ENCODE measurements around the gene EPG5. TPM values are rescaled to one million over a fixed set of nuclear protein-coding genes. Genes with fewer than 3 reads are reported as not detected.
"Not testable (repeated sequence)": the region's sequence is repeated elsewhere in the genome, so short reads cannot be mapped to it uniquely, and the experiment has no call there.

The EPG5 gene
- total RNA-seq, 1 donor from 2014 or later = 34.0 TPM

DNA sequence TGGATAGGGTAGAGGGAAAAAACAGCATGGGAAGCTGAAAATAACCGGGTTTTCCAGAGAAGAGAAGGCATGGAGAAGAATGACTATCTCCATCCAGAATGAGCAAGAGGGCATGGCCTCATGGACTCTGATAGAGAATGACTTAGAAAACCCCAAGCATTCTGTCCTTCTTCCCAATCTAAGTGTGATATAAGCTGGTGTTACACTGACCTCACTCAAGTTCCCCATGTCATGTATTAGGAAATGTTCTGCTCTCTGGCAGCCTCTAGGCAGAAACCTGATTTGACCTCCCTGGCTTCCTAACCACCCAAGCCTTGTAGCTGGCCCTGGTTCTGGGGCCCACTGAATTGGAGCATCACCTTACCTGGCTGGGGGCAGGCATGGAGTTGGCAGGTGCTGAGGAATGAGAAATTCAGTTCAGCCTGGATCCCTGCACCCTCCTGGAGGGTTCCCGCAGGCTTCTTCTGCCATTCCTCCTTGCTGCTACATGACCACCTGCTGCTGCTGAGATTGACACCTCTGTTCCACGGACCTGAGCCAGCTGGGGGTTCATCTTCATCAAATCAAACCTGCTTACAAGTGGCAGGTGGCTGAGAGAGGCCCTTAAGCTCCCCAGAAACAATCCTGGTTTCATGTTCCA lies 146.9 kb downstream of the EPG5 start:
- Mint-ChIP-seq H3K36me3 (no peaks in the 10 kb centered on the region), H3K4me1 (peaks cover 4% of the 10 kb centered on the region), H3K27ac (no peak overlapping the region), H3K9me3 (no peaks in the 10 kb centered on the region), H3K27me3 (ENCODE audit: insufficient read depth, low read depth) (peaks cover 2% of the 10 kb centered on the region), H3K4me3 (no peak overlapping the region)
- H3K9ac ChIP-seq = no peak overlapping the region
- no peak overlapping the region for H3K4me2 ChIP-seq
- no peaks in the 10 kb centered on the region for H4K20me1 ChIP-seq (ENCODE audit: low read depth)
- H2AFZ ChIP-seq (replicated peaks) = no peak overlapping the region
- H3K4me1 ChIP-seq = no peaks in the 10 kb centered on the region
- DNase-seq (ENCODE audit: low spot score) = no peak
- H3K4me3 ChIP-seq = no peak overlapping the region
- no peaks in the 10 kb centered on the region for H3K79me2 ChIP-seq (ENCODE audit: low read depth)
- H3F3A ChIP-seq (ENCODE audit: low read depth) = no peaks in the 10 kb centered on the region
- H3K9me3 ChIP-seq (ENCODE audit: low read depth) = no peaks in the 10 kb centered on the region
- no peaks in the 10 kb centered on the region for H3K36me3 ChIP-seq
- no peaks in the 10 kb centered on the region for H3K27me3 ChIP-seq
- H3K27ac ChIP-seq = no peak overlapping the region
- no peak for TF ChIP-seq EZH2phosphoT487 (IDR thresholded peaks at IDR 0.05)
- TF ChIP-seq, protein P1, sequence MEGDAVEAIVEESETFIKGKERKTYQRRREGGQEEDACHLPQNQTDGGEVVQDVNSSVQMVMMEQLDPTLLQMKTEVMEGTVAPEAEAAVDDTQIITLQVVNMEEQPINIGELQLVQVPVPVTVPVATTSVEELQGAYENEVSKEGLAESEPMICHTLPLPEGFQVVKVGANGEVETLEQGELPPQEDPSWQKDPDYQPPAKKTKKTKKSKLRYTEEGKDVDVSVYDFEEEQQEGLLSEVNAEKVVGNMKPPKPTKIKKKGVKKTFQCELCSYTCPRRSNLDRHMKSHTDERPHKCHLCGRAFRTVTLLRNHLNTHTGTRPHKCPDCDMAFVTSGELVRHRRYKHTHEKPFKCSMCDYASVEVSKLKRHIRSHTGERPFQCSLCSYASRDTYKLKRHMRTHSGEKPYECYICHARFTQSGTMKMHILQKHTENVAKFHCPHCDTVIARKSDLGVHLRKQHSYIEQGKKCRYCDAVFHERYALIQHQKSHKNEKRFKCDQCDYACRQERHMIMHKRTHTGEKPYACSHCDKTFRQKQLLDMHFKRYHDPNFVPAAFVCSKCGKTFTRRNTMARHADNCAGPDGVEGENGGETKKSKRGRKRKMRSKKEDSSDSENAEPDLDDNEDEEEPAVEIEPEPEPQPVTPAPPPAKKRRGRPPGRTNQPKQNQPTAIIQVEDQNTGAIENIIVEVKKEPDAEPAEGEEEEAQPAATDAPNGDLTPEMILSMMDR (IDR thresholded peaks at IDR 0.05) = no peak
- no peak for TF ChIP-seq EZH2 (IDR thresholded peaks at IDR 0.05)

DNA sequence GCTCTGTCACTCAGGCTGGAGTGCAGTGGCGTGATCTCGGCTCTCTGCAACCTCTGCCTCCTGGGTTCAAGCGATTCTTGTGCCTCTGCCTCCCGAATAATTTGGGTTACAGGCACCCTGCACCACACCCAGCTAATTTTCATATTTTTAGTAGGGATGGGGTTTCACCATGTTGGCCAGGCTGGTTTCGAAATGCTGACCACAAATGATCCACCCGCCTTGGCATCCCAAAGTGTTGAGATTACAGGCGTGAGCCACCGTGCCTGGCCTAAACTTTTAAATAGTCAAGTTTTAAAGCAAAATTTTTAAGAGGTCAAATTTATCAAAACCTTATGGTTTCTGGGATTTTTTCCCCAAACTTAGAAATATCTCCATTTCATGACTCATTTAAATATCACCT lies 148.4 kb downstream of the EPG5 start:
- not testable (repeated sequence) for H3K4me1 ChIP-seq; H3K79me2 ChIP-seq (ENCODE audit: low read depth); H3K9me3 Mint-ChIP-seq; H3K27ac Mint-ChIP-seq; H3K9ac ChIP-seq; H3K36me3 Mint-ChIP-seq; H3K9me3 ChIP-seq (ENCODE audit: low read depth); H4K20me1 ChIP-seq (ENCODE audit: low read depth); H3K27me3 Mint-ChIP-seq (ENCODE audit: insufficient read depth, low read depth); H3K4me3 ChIP-seq; H3K27ac ChIP-seq; H3K27me3 ChIP-seq; H3K4me3 Mint-ChIP-seq; H3K4me2 ChIP-seq; H3K36me3 ChIP-seq; DNase-seq (ENCODE audit: low spot score); H2AFZ ChIP-seq (replicated peaks); H3K4me1 Mint-ChIP-seq; H3F3A ChIP-seq (ENCODE audit: low read depth)

DNA sequence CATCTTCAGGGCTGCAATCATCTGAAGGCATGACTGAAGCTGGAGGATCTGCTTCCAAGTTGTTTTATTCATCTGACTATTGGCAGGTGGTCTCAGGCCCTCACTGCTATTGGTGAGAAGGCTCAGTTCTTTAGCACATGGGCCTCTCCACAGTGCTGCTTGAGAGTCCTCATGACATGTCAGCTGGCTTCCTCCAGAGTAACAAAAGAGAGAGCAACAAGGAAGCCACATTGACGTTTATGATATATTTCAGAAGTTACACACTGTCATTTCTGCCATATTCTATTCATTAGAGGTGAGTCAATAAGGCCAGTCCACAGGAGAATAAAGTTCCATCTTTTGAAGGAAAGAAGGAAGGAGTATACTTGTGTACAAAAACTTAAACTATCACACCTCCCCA lies 149.6 kb downstream of the EPG5 start:
- Histone ChIP-seq H3K36me3 (no peaks in the 10 kb centered on the region), H3K4me3 (no peak overlapping the region), H3K4me2 (no peak overlapping the region), H3F3A (ENCODE audit: low read depth) (no peaks in the 10 kb centered on the region), H3K27me3 (no peaks in the 10 kb centered on the region), H3K9ac (no peak overlapping the region), H3K4me1 (no peaks in the 10 kb centered on the region), H3K27ac (no peak overlapping the region), H4K20me1 (ENCODE audit: low read depth) (no peaks in the 10 kb centered on the region), H3K79me2 (ENCODE audit: low read depth) (no peaks in the 10 kb centered on the region), H2AFZ (replicated peaks) (no peak overlapping the region), H3K9me3 (ENCODE audit: low read depth) (no peaks in the 10 kb centered on the region)
- Mint-ChIP-seq H3K27me3 (ENCODE audit: insufficient read depth, low read depth) (no peaks in the 10 kb centered on the region), H3K36me3 (no peaks in the 10 kb centered on the region), H3K4me1 (no peaks in the 10 kb centered on the region), H3K27ac (no peak overlapping the region), H3K9me3 (no peaks in the 10 kb centered on the region), H3K4me3 (no peak overlapping the region)
- TF ChIP-seq EZH2phosphoT487 (IDR thresholded peaks at IDR 0.05) (no peak), EZH2 (IDR thresholded peaks at IDR 0.05) (no peak)
- TF ChIP-seq, protein P1 (IDR thresholded peaks at IDR 0.05) = no peak
- DNase-seq (ENCODE audit: low spot score) = no peak

DNA sequence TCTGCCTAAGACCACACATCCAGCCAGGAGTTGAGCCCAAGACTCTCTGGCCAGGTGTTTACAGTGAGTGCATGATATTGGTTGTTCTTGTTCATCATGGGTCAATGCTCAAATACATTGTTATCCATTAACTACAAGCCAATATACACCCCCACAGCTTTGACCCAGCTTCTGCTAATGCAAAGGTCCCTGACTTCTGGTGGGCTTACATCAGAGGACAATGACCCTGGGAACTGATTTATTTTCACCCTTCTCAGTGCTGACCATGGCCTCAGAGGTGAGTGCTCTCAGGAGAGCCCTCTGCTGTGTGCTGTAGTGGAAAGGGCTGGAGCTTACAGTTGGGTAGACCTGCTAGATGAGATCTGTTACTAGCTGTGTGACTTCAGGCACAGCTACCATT lies 152.4 kb downstream of the EPG5 start:
- DNase-seq (ENCODE audit: low spot score) = not testable (repeated sequence)

More for the DNA sequence above, 152.4 kb downstream of the EPG5 start:
- not testable (repeated sequence) for H3K4me1 Mint-ChIP-seq; H3K9ac ChIP-seq; H3K4me3 Mint-ChIP-seq; H3K4me2 ChIP-seq; H3K27ac Mint-ChIP-seq; H3K4me1 ChIP-seq; H3K27me3 ChIP-seq; H3K9me3 Mint-ChIP-seq; H3K27ac ChIP-seq; H4K20me1 ChIP-seq (ENCODE audit: low read depth); H3K27me3 Mint-ChIP-seq (ENCODE audit: insufficient read depth, low read depth); H3K9me3 ChIP-seq (ENCODE audit: low read depth); H2AFZ ChIP-seq (replicated peaks); H3K36me3 Mint-ChIP-seq; H3K36me3 ChIP-seq; H3F3A ChIP-seq (ENCODE audit: low read depth); H3K79me2 ChIP-seq (ENCODE audit: low read depth); H3K4me3 ChIP-seq

Measured in neural progenitor cell (in vitro differentiated cells).